DOHH2 (cell line): ENCODE data around the gene MCC.

Experiments
- CTCF ChIP-seq: fragments of 200-600 bp; sonication (generic); IDR thresholded peaks from one replicate; pipeline ENCODE4 v1.5.1; 2014; ENCODE audit warnings: antibody characterized with exemption, mild to moderate bottlenecking, low read depth, low read length; ENCODE audit not compliant: poor library complexity, severe bottlenecking
- EZH2phosphoT487 ChIP-seq: fragments of 200-600 bp; sonication (generic); IDR thresholded peaks from 2 replicates; pipeline ENCODE4 v1.6.1; 2017; ENCODE audit warnings: borderline replicate concordance, mild to moderate bottlenecking, antibody characterized with exemption, low read length, moderate library complexity, mixed read lengths

- no peak for TF ChIP-seq CTCF
- no peak for TF ChIP-seq EZH2phosphoT487
These were observed 487.8 kb downstream of the MCC start for GRCh38 chr5:113000466-113000865.
